ENCODE measurements around the gene RHOBTB3.
"Not testable (repeated sequence)": the region's sequence is repeated elsewhere in the genome, so short reads cannot be mapped to it uniquely, and the experiment has no call there.

The RHOBTB3 gene

DNA sequence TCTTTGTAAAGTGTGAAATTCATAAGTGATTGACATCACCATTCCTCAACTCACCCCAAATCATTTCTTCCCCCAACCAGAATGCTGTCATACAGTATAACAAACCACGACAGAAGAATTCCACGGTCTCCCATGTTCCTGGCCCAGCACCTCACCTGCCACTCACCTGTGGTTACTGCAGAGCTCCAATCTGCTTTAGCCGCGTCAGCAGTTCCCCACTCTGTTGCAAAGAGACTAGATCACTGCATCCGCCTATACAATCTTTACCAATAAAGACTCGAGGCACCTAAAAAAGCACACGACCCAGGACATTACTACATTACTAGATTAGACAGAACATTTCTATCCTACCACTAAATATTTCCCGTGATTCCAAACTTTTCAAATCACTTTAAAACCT is 85.2 kb downstream of the RHOBTB3 start:
- FAIRE-seq = no peak
- no peak for DNase-seq (ENCODE audit: low spot score)

DNA sequence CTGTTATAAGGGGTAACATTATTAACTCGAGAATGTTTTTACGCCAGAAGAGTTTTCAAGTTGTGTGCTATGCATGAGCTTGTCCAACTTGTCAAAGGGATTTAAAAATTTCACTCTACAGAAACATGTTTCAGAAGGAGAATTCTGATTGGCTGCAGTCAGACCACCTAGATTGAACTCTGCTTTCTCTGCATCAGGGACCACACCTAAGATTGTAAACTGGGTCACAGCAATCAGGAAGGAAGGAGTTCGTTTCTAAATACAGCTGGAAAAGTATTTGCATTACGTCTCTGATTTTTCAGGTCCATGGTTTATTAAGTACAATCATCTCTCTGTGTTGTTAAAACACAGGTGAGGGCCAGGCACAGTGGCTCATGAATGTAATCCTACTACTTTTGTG is 85.6 kb downstream of the RHOBTB3 start:
- DNase-seq (ENCODE audit: low spot score) (no peak), FAIRE-seq (no peak)

DNA sequence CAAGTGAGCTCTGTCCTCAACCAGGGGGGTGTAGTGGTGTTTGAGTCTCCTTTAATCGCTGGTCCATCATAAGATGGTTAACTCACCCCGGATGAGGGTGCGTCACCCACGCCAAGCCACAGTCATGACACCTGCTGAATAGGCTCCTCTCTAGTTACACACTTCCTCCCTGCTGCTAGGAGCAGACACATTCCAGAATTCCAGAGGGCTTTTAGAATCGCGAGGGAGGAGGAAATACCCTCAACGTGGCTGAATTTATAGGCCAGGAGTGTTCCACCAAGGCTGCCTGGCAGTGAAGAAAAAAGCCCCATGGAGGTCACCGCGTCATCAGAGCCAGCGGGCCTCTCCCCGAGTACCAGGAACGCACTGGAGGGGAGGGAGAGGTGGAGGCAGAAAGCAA is 86.3 kb downstream of the RHOBTB3 start:
- FAIRE-seq = no peak
- DNase-seq (ENCODE audit: low spot score) = peak; percentile 81

DNA sequence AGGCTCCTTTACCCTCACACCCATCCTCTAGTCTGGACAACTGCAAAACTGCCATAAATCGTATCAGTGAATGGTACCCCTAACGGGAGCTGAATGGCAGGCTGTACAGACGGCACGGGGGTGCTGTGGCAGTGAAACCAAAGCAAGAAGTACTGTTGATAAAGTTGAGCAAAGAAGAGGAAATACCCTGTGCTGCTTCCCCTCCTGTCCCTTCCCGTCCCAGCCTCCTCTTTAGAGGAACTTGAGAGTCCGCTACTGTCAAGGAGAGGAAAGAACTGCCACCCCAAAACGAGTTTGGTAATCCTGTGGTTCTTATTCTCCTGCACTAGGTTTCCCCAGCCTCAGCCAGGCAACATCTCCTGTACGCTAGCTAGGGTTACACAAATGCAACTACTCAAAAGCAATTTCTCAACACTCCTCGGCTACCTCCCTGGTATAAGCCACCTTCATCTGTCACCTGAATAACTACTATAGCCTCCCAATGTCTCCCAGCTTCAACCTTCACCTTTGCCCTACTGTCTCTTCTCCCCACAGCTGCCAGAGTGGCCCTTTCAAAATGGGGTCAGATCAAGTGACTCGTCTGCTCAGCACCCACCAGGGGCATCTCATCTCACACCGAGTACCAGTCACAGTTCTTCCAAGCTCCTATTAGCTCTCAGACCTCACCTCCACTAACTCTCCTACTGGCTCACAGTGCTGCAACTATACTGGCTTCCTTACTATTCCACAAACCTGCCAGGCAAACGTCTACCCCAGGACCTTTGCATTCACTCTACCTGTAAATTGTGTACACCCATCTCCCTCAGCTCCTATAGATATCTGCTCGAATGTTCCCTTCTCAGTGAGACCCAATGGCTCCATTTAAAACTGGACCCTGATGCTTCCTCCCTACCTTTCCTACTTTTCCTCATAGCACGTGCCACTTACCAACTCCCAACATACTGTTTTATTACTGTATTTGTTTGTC is 87.3 kb downstream of the RHOBTB3 start:
- no peak for FAIRE-seq

DNA sequence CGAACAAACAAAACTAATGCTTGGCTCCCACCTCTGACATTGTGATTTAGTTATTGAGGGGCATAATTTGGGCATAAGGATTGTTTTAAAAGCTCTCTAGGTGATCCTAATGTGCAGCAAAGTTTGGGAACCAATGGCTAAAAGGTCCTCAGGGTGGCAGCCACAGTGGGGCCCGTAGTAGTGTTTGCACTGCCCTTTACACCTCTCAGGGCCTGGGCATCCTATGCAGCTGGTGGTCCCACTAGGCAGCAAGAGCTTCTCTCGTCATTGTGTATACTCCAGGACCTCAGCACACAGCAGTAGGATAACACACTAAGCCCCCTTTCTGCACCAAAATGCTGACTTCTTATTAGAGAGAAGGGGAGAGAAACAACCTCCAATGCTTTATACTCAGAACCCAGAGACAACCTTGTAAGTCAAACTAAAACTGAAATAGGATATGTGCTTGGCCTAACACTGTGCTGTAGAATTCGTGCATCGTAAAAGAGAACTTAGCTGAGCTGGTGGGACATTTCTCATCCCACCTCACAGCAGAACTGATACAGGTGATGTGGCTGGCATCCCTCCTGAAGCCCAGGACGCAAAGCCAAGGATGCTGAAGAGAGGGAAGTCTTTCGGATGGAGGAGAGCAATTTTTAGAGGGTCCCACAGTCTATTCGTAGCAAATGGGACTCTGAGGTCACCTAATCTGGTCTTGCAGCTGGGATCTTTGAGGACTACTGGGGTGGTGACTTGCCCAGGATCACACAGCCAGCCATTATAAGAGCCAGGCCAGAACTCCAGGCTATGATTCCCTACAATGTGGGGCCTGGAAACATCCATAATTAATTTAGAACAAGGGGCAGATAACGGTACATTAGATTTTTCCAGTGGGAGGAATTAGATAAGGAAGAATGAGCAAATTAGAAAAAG is 90.2 kb downstream of the RHOBTB3 start:
- no peak for FAIRE-seq
- no peak for DNase-seq (ENCODE audit: low spot score)

More for the DNA sequence above, 87.3 kb downstream of the RHOBTB3 start:
- DNase-seq (ENCODE audit: low spot score) = no peak

DNA sequence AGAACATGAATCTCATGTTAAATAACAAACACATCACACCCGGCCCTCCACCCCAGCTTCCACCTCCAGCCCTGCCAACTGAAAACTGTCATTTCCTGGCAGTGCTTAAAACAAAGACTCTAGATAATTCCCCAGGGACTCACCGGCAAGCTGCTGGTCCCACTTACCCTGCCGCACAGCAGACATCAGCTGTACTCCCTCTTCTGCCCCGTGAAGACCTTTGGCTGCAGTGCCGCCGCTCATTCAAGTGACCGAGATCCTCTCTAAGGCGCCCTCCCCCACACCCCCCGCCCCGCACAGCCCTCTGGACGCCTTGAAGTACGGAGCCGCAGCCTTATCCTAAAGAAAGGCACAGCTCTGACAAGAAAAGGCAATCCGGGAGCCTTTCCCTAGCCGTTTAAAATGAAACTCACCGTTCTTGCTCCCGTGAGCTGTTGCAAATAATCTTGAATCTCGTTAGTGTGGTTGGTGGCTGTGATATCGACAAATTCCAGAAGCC is 91.0 kb downstream of the RHOBTB3 start:
- DNase-seq (ENCODE audit: low spot score) = no peak
- FAIRE-seq = no peak

DNA sequence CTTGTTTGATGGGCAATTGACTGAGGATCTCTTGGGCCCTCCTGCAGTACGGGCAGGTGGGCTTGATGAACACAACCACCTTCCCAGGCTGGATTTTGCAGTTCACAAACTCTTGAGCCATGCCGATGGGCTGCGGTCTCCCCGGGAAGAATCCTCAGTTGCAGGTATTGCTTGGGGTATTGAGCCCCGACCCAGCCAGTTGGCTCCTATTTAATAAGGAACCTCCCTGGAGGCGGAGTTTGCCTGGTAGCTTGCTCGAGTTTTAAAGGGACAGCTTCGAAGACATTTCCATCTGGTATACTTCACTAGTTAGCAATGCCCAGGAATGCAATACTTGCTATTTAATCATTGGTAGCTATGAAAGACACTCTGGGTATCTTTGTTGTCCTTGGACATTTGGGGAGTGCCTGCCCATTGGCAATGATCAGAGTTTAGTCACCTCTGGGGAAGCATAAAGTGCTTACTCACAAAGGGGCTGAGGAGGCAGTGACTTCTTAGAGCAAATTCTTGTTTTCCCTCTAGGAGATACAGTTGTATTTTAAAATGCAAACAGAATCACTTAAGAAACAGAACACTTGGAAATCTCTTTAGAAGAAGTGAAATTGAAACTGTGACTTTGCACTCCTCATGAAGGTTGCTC is 91.5 kb downstream of the RHOBTB3 start, which contains the start of gene GLRX:
Gene GLRX (minus strand): TSS at position 185 of the 640 bp plus-strand sequence. CDS start 64 bp downstream, at position 121.
- DNase-seq (ENCODE audit: low spot score) (peak; percentile 50), FAIRE-seq (no peak)

DNA sequence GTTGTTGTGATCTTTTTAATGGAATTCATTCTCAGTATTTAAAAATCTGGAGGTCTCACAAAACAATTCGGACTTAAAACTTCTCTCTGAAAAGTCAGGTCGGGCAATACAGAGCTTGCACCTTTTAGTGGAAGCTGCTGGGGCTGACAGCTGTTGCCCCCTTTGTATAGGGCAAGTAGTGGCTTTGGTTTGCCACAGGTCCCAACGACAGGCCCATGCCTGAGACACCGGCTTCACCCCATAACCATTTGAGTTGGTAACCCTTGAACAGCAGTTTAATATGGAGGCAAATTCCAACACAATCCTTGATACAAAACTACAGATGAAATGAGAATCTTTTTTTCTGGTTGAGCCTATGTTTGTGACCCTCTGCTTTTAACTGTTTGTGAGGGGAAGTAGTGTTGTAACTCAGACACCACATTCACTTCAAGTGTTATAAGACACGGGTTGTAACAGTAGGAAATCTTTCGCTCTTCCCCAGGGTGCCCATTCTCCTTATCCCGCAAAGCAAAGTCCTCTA is 92.1 kb downstream of the RHOBTB3 start:
- DNase-seq (ENCODE audit: low spot score) = no peak
- no peak for FAIRE-seq

DNA sequence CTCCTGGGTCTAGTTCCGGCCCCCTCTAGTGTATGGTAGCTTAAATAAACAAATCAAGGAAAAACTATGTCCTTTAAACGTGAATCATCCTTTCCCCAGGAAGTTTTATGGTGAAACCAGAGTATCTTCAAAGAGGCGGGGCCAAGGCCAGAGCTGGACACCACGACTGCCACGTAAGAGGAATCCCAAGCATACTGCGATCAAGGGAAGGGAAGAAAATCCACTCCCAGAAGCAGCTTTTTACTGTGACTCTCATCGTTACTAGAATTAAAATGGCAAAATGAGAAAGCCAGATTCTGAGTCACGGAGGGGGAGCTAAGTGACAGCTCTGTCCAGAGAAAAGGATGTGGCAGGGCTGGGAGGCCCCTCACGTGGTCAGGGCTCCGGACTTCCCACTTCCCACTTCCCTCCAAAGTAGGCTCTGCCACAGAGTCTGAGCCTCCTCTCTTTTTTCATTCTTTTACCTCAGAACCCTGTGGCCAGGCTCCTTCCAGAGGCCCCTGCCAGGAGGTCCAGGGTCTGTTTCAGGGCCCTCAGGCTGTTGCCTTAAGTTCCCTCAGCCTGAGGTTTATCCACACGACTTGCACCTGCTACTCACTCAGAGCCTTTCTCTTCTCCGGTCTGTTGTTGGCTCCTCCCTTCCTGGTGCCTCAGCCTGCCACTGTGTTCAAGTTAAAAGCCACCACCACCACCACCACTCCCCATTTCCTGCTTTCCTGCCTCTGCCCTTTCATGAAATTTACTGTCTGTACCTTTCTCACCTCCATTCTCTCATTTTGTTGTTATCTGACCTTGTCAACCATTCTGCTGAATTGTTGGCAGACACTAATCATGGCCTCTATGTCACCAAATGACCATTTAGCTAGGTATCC is 92.8 kb downstream of the RHOBTB3 start:
- no peak for FAIRE-seq
- DNase-seq (ENCODE audit: low spot score) = peak; percentile 74

DNA sequence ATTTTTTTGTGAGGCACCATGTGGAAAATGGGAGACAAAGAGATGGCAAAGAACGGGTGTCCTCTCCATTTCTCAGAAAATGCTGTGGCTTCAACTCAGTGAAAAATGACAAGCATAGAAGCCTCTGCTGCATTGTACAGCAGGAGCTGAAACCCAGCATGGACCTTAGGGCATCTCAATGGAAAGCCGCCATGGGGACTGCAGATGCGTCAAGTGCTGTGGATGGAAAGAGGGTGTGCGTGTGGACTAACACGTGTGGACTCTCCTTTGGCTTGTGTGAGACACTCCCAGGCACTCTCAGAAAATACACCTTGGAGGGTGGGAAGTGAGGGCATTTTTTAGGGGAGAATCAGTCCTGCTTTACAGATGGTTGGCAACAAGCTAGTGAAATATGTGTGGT is 93.6 kb downstream of the RHOBTB3 start:
- FAIRE-seq (no peak), DNase-seq (ENCODE audit: low spot score) (no peak)

DNA sequence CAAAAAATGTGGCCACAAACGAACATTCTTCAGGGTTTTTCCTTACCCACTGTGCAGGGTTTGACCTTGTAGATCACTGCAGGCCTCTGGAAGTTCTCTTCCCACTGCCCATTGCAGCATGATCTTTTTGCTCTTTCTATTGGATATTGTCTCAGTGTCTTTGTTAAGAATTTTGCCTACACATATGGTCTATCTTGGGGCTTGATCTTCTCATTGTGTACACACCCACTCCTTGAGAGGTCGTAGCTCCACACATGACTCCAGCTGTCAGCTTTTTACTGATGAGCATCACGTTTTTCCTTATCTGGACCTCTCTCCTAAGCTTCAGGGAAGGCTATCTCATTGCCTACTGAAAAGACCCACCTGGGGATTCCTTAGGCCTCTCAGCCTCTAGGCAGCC is 94.4 kb downstream of the RHOBTB3 start:
- FAIRE-seq (no peak), DNase-seq (ENCODE audit: low spot score) (no peak)

DNA sequence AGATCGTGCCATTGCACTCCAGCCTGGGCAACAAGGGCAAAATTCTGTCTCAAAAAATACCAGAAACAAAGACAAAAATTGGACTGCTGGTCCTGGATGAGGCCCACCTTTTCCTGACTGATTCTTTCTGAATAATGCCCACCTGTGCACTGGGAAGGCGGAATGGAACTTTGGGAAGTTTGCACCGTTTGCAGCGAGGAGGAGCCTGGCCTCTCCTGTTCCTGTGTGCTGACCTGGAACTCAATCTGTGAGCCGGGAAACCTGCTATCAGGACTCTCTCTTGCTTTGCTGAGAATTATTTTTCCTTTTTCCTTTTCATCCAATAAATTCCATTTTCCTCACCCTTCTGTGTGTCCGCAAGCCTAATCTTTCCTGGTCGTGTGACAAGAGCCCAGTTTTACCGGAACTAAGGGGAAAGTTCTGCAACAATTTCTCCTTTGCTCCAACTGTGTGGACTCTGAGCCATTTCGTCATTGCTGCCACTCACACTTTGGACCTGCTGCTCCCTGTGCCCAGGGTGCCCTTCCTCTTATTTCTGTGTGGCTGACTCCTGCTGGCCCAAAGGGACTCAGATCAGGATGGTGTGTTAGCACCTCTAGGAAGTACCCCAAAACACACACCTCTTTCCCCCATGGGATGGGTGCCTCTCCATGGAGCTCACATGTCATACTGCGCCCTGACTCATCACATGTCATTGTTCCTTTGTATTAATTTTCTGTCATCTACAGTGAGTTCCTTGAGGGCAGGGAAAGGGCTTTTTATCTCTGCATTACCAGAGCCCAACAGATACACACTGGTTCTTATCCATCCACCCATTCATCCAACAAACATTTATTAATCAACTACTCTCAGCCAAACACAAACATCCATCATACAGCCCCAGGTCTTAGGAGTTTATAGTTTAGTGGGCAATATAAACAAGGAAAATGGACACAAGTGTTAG is 96.1 kb downstream of the RHOBTB3 start:
- DNase-seq (ENCODE audit: low spot score) = no peak
- no peak for FAIRE-seq

DNA sequence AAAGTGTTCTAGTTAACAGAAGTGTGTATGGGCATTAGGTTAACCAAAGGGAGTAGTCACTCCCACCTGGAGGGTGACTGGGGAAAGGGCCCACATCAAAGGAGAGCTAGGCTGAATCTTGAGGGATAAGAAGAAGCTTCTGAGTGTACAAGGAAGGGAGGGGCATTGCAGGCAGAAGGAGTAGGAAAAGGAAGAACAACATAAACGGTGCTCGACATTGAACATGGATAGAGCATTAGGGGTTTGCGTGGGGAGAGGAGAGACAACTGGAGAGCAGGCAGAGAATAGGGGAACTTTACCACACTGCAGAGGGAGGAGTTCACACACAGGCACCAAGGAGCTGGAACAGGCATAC is 96.7 kb downstream of the RHOBTB3 start:
- FAIRE-seq = no peak

DNA sequence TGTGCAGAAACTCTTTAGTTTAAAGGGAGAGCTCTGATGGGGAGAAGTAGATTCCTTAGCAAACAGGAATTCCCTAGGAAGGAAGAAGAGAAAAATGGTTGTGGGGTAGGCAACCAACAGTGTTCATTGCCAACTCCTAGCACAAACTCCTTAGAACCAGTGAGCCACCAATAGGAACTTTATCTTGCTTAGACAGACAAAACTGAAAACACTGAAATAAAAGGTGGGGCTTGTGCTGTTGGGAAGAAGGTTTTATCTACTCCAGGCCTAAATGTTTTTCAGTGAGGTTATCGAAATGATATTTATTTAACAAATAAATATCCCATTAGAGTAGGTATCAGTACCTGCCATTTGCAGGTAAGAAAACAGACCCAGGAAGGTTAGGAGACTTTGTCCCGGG is 99.1 kb downstream of the RHOBTB3 start:
- FAIRE-seq (no peak), DNase-seq (ENCODE audit: low spot score) (no peak)

More for the DNA sequence above, 96.7 kb downstream of the RHOBTB3 start:
- DNase-seq (ENCODE audit: low spot score) = no peak

DNA sequence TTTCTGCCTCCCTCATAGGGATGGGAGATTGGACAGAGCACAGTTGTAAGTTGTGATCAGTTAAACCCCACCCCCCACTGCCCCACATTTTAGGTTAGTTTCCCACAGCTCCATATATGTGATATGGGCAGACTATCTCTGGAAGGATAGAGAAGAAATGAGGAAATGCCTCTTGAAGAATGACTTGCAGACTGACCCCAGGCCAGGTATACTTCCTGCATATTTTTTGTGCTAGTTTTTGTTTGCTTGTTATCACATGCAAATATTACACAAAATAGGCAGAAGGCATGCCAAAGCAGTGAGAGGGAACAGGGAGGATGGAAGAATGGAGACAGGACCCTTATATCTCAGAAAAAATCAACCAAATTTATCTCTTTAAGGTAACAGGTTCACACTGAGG is 101.5 kb downstream of the RHOBTB3 start:
- no peak for FAIRE-seq
- DNase-seq (ENCODE audit: low spot score) = no peak

DNA sequence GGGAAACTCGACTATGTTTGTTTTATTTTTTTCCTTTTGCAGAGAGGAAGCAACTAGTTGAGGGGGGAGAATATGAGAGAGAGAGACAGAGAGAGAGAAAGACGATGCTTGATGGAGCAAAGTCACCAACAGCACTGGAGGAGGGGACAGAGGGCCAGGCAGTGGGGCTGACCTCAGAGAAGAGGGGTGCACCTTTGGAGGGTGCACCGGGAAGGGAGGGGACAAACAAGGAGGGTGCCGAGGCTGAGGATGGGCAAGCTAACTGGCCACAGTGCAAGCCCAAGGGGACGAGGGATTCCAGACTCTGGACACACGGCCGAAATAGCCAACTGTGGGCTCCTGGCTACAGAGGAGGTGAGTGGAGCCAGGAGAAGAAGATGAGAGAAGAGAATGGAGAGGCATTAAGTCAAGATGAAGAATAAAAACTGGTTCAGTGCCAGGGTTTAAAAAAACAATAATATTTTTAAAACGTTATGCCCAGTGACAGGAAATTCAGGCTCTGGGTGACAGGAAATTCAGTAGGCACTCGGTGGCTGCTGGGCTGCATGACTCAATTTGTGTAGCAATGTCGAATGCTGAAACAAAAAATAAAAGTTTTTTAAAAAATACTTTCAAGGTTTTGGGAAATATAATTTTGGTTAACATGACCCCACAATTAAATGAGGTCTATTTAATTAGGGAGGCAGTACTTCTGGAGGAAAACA is 104.7 kb downstream of the RHOBTB3 start:
- no peak for FAIRE-seq

DNA sequence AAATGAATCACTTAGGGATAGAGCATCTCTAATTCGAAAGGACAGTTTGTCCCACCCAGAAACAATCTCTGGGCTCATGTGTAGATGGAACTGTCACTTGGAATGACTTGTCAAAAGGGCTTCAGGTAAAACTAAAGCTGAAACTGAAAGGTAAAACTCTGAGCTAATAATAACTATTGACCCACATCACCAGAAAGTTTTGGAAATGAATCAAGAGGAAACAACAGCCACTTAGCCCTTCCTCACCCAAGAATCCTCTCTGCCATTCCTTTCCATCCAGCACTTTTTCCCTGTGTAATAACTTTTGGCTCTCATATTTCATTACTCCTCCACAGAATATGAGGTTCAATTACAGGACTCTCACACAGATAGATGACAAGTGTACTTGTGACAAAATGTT is 105.4 kb downstream of the RHOBTB3 start:
- FAIRE-seq = no peak

More for the DNA sequence above, 104.7 kb downstream of the RHOBTB3 start:
- DNase-seq (ENCODE audit: low spot score) = no peak

DNA sequence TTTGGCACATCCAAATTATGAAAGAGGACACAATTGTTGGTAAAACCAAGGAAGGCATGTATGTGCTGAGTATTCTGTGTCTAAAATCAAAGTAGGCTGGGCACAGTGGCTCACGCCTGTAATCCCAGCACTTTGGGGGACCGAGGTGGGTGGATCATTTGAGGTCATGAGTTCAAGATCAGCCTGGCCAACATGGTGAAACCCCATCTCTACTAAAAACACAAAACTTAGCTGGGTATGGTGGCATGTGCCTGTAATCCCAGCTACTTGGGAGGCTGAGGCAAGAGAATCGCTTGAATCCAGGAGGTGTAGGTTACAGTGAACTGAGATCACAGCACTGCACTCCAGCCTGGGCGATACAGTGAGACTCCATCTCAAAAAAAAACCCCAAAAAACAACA is 105.8 kb downstream of the RHOBTB3 start:
- DNase-seq (ENCODE audit: low spot score); FAIRE-seq: not testable (repeated sequence)

More for the DNA sequence above, 105.4 kb downstream of the RHOBTB3 start:
- DNase-seq (ENCODE audit: low spot score) = no peak

All from RCC 7860 (cell line).